Parathyroid adenoma (tissue), 2 donors: ENCODE data around the gene ZNF674.
"Not testable (repeated sequence)": the region's sequence is repeated elsewhere in the genome, so short reads cannot be mapped to it uniquely, and the experiment has no call there.

Experiments
- H2AFZ ChIP-seq: fragments of 300-600 bp; sonication (generic); one replicate; pipeline ENCODE4 v1.7.0; 2017; ENCODE audit warnings: antibody characterized with exemption, mild to moderate bottlenecking
- H3K27ac ChIP-seq: fragments of 300-600 bp; sonication (generic); one replicate; pipeline ENCODE4 v1.7.0; 2017
- H3K27me3 ChIP-seq: fragments of 300-600 bp; sonication (generic); one replicate; pipeline ENCODE4 v1.7.0; 2017; ENCODE audit warnings: low read length; ENCODE audit not compliant: control insufficient read depth, insufficient read depth
- H3K36me3 ChIP-seq: fragments of 300-600 bp; sonication (generic); one replicate; pipeline ENCODE4 v1.7.0; 2017; ENCODE audit warnings: low read length; ENCODE audit not compliant: control insufficient read depth, insufficient read depth
- H3K4me1 ChIP-seq: fragments of 300-600 bp; sonication (generic); one replicate; pipeline ENCODE4 v1.7.0; 2017; ENCODE audit warnings: control low read depth
- H3K4me2 ChIP-seq: fragments of 300-600 bp; sonication (generic); one replicate; pipeline ENCODE4 v1.7.0; 2017; ENCODE audit warnings: low read length
- H3K4me3 ChIP-seq: fragments of 300-600 bp; sonication (generic); one replicate; pipeline ENCODE4 v1.7.0; 2017; ENCODE audit warnings: low read depth, low read length
- H3K79me2 ChIP-seq: fragments of 300-600 bp; sonication (generic); one replicate; pipeline ENCODE4 v1.7.0; 2017; ENCODE audit warnings: control low read depth
- H3K9ac ChIP-seq: fragments of 300-600 bp; sonication (generic); one replicate; pipeline ENCODE4 v1.7.0; 2017; ENCODE audit warnings: mild to moderate bottlenecking
- H3K9me3 ChIP-seq: fragments of 300-600 bp; sonication (generic); one replicate; pipeline ENCODE4 v1.7.0; 2017; ENCODE audit warnings: low read length; ENCODE audit not compliant: control insufficient read depth
- TF ChIP-seq, protein P1 (sequence below): fragments of 300-600 bp; sonication (generic); IDR thresholded peaks from one replicate; pipeline ENCODE4 v1.7.0; 2017; ENCODE audit warnings: antibody characterized with exemption, mild to moderate bottlenecking
- donor health status: primary hyperparathyroidism.

The ZNF674 gene

DNA sequence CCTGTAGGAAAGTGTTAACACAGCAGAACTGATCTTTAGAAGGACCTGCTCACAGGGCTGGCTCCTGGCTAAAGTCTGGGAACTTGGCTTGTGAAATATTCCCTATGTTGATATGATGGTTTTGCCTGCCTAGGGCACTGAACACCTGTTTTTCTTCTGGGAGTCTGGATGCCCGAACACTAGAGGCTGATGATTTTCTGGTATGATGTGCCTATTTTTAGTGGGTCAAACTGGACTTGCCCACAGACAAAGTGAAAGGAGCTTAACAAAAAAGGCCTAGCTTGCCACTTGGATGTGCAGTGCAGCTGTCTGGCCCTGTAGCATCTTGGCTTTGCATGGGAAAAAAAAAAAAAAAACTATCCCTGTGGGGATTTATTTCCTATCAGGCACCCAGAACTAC, 39.1 kb downstream of the ZNF674 start:
- Histone ChIP-seq H3K4me1 (no peaks in the 10 kb centered on the region), H3K9ac (no peak overlapping the region), H3K36me3 (no peaks in the 10 kb centered on the region), H3K4me3 (no peak overlapping the region), H3K27ac (no peak overlapping the region), H3K9me3 (no peaks in the 10 kb centered on the region), H2AFZ (no peak overlapping the region), H3K27me3 (no peaks in the 10 kb centered on the region), H3K4me2 (no peak overlapping the region), H3K79me2 (no peaks in the 10 kb centered on the region)
- TF ChIP-seq, protein P1, sequence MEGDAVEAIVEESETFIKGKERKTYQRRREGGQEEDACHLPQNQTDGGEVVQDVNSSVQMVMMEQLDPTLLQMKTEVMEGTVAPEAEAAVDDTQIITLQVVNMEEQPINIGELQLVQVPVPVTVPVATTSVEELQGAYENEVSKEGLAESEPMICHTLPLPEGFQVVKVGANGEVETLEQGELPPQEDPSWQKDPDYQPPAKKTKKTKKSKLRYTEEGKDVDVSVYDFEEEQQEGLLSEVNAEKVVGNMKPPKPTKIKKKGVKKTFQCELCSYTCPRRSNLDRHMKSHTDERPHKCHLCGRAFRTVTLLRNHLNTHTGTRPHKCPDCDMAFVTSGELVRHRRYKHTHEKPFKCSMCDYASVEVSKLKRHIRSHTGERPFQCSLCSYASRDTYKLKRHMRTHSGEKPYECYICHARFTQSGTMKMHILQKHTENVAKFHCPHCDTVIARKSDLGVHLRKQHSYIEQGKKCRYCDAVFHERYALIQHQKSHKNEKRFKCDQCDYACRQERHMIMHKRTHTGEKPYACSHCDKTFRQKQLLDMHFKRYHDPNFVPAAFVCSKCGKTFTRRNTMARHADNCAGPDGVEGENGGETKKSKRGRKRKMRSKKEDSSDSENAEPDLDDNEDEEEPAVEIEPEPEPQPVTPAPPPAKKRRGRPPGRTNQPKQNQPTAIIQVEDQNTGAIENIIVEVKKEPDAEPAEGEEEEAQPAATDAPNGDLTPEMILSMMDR: no peak

DNA sequence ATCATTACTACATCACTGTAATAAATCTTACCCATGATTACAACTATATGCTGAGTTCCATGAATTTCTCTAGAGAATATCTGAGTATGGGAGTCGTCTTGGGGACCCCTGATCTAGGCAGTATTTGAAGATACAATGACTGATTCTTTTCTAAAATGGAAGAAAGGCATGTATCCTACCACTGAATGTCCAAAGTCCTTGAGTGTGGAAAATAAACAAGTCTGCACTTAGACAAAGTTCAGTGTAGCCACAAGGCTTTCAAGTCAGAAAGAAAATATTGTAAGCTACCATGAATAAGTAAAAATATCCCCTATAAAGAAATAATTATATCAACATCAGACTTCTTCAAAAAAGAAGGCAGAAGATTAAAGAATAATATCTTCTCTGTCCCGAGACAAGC, 42.4 kb downstream of the ZNF674 start:
- Histone ChIP-seq H3K27ac (no peak overlapping the region), H3K27me3 (no peaks in the 10 kb centered on the region), H3K79me2 (no peaks in the 10 kb centered on the region), H3K4me1 (no peaks in the 10 kb centered on the region), H3K9me3 (no peaks in the 10 kb centered on the region), H2AFZ (no peak overlapping the region), H3K4me2 (no peak overlapping the region), H3K4me3 (no peak overlapping the region), H3K36me3 (no peaks in the 10 kb centered on the region), H3K9ac (no peak overlapping the region)
- TF ChIP-seq, protein P1: no peak

DNA sequence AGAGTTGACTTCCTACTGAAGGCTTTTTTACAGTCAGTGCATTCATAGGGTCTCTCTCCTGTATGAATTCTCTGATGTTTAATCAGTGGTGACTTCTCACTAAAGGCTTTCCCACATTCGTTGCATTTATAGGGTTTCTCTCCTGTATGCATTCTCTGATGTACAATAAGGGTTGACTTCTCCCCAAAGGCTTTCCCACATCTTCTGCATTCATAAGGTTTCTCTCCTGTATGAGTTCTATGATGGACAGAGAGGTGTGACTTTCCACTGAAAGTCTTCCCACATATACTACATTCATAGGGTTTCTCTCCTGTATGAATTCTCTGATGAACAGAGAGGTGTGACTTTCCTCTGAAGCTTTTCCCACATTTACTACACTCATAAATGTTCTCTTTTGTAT, 45.2 kb downstream of the ZNF674 start:
- Histone ChIP-seq H2AFZ (no peak overlapping the region), H3K27ac (no peak overlapping the region), H3K79me2 (no peaks in the 10 kb centered on the region), H3K4me2 (no peak overlapping the region), H3K9me3 (no peaks in the 10 kb centered on the region), H3K4me3 (no peak overlapping the region), H3K9ac (no peak overlapping the region), H3K27me3 (no peaks in the 10 kb centered on the region), H3K4me1 (no peaks in the 10 kb centered on the region), H3K36me3 (no peaks in the 10 kb centered on the region)
- TF ChIP-seq, protein P1: no peak

DNA sequence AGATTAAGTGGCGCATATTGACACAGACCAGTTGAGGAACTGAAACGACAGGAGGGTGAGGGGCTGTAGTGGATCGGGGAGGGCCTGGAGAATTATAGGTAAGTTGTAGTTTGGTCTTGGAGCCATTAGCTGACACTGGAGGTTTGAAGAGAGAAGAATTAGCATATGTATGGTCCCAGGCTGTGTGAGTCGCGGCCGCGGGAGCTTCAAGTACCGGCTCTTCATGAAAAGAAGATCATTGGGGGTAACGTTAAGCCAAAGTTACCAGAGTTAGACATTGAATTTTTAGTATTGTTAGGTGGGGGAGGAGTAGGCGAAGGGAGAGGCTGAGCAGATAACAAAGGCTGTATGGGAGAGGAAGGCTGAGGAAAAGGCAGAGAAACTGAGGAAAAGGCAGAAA, 56.5 kb downstream of the ZNF674 start:
- Histone ChIP-seq H3K27me3 (no peaks in the 10 kb centered on the region), H3K27ac (no peak overlapping the region), H3K4me1 (no peaks in the 10 kb centered on the region), H3K4me2 (no peak overlapping the region), H3K36me3 (no peaks in the 10 kb centered on the region), H2AFZ (no peak overlapping the region), H3K4me3 (no peak overlapping the region), H3K79me2 (no peaks in the 10 kb centered on the region), H3K9ac (no peak overlapping the region), H3K9me3 (no peaks in the 10 kb centered on the region)
- TF ChIP-seq, protein P1: no peak

DNA sequence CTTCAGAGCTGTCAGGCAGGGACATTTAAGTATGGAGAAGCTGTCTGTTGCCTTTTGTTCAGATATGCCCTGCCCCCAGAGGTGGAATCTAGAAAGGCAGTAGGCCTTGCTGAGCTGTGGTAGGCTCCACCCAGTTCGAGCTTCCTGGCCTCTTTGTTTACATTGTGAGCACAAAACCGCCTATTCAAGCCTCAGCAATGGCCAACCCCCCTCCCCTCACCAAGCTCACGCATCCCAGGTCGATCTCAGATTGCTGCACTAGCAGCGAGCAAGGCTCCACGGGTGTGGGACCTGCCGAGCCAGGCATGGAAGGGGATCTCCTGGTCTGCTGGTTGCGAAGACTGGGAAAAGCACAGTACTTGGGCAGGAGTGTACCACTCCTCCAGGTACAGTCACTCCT, 59.3 kb downstream of the ZNF674 start:
- H3K4me1 ChIP-seq: no peaks in the 10 kb centered on the region
- H3K4me2 ChIP-seq: no peak overlapping the region
- no peak overlapping the region for H2AFZ ChIP-seq
- H3K9ac ChIP-seq: no peak overlapping the region
- H3K36me3 ChIP-seq: no peaks in the 10 kb centered on the region
- H3K79me2 ChIP-seq: no peaks in the 10 kb centered on the region
- H3K9me3 ChIP-seq: no peaks in the 10 kb centered on the region
- no peaks in the 10 kb centered on the region for H3K27me3 ChIP-seq
- no peak overlapping the region for H3K27ac ChIP-seq
- TF ChIP-seq, protein P1: no peak
- H3K4me3 ChIP-seq: no peak overlapping the region

DNA sequence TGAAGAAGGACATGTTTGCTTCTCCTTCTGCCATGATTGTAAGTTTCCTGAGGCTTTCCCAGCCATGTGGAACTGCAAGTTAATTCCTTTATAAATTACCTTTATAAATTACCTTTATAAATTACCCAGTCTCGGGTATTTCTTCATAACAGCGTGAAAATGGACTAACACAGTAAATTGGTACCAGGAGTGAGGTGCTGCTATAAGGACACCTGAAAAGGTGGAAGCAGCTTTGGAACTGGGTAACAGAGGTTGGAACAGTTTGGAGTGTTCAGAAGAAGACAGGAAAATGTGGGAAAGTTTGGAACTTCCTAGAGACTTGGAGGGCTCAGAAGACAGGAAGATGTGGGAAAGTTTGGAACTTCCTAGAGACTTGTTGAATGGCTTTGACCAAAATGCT, 66.6 kb downstream of the ZNF674 start:
- not testable (repeated sequence) for H3K36me3 ChIP-seq, H3K4me3 ChIP-seq, H3K9ac ChIP-seq, H3K27me3 ChIP-seq, H3K79me2 ChIP-seq, H3K27ac ChIP-seq, H3K4me1 ChIP-seq, H2AFZ ChIP-seq, H3K9me3 ChIP-seq, H3K4me2 ChIP-seq
